ENCODE results near the gene PDE4D. TPM values are rescaled to one million over a fixed set of nuclear protein-coding genes. Genes with fewer than 3 reads are reported as not detected.

The PDE4D gene
- total and polyA plus RNA-seq, 2 donors (not counting 3 experiments of a cell fraction or from before 2014, with no cell fraction given): 34.5 to 51.2 TPM

- no peak for DNase-seq (ENCODE audit: low read depth, low spot score)
- Histone ChIP-seq H3K9me3 (replicated peaks; ENCODE audit: control insufficient read depth, insufficient read depth, low read length) (no peaks in the 10 kb centered on the region), H2AFZ (ENCODE audit: low read depth, low read length) (no peak overlapping the region), H3K4me3 (replicated peaks in 1 of 3; ENCODE audit: insufficient read depth in 1 of 3, low read depth in 1 of 3, low read length in 3 of 3) (no peak overlapping the region), H3K27me3 (ENCODE audit: control insufficient read depth in 2 of 2, insufficient read depth in 2 of 2, low read length in 2 of 2) (peaks cover 0 to 5% of the 10 kb centered on the region in 2 experiments), H3K9me1 (replicated peaks; ENCODE audit: control insufficient read depth, extremely low read depth, insufficient read depth, low read length) (no peaks in the 10 kb centered on the region), H4K20me1 (replicated peaks; ENCODE audit: control insufficient read depth, extremely low read depth, insufficient read depth, low read length) (no peaks in the 10 kb centered on the region), H3K9ac (replicated peaks; ENCODE audit: extremely low read depth, insufficient read depth, low read length) (no peak overlapping the region), H3K4me2 (ENCODE audit: insufficient read depth, low read length) (no peak overlapping the region), H3K27ac (ENCODE audit: insufficient read depth, low read depth, low read length) (no peak overlapping the region), H3K4me1 (ENCODE audit: control insufficient read depth, extremely low read depth, insufficient read depth, low read length) (peaks cover 13% of the 10 kb centered on the region), H3K36me3 (ENCODE audit: control insufficient read depth in 2 of 2, extremely low read depth in 1 of 2, insufficient read depth in 2 of 2, low read length in 2 of 2) (no peaks in the 10 kb centered on the region), H3K79me2 (ENCODE audit: control insufficient read depth, insufficient read depth, low read length) (no peaks in the 10 kb centered on the region)
- no peak for TF ChIP-seq POLR2AphosphoS5 (IDR thresholded peaks at IDR 0.05; ENCODE audit: insufficient read depth, low read depth, low read length)
- TF ChIP-seq FOS (IDR thresholded peaks at IDR 0.05; ENCODE audit: borderline replicate concordance, insufficient read depth, low read length): no peak
- TF ChIP-seq MAX (IDR thresholded peaks at IDR 0.05; ENCODE audit: insufficient read depth, insufficient read length): no peak
- no peak for TF ChIP-seq GATA2 (IDR thresholded peaks at IDR 0.05; ENCODE audit: insufficient read depth, insufficient read length, low read depth, low read length)
- no peak for TF ChIP-seq EZH2 (IDR thresholded peaks at IDR 0.05; ENCODE audit: borderline replicate concordance, low read depth, low read length, severe bottlenecking)
- no peak for TF ChIP-seq JUN (IDR thresholded peaks at IDR 0.05; ENCODE audit: borderline replicate concordance, insufficient read depth, insufficient read length, low read depth)
- TF ChIP-seq MYC (IDR thresholded peaks at IDR 0.05; ENCODE audit: low read depth, low read length): no peak
- no peak for TF ChIP-seq CTCF (IDR thresholded peaks at IDR 0.05; ENCODE audit: extremely low read depth in 1 of 2, insufficient read depth in 1 of 2, low read depth in 1 of 2, low read length in 2 of 2)
- TF ChIP-seq POLR2A (IDR thresholded peaks at IDR 0.05; ENCODE audit: low read depth, low read length): no peak
- ChIA-PET POLR2A (no interaction called here), CTCF (interaction anchor here (1.1 to 1.6 kb wide), 3 partner anchors 9 to 15 kb away, joined by 3 to 4 read pairs (median 3); no protein-coding TSS in a partner anchor)
- BruUV-seq (replicated peaks): no TSS peak
- FAIRE-seq: no peak
- dilution Hi-C loops (cut with MboI; ENCODE audit: extremely low pct_ligation_motif_present, low sequenced_read_pairs): no loop called here
- intact Hi-C loops (cut with micrococcal nuclease): no loop called here
Measured at GRCh38 chr5:59125011-59125961, 768.2 kb downstream of the PDE4D start.

Measured in endothelial cell of umbilical vein (primary cell).